Omental fat pad (tissue), 4 donors: Measurements from ENCODE around the gene RPL5. TPM values are rescaled to one million over a fixed set of nuclear protein-coding genes. Genes with fewer than 3 reads are reported as not detected.
A peak's percentile ranks its signal among the peaks of the same experiment; 100 is the strongest.

Source experiments
- ATAC-seq: fragments of 150-250 bp; one replicate; pipeline ENCODE4 v1.9.1; 2016; ENCODE audit warnings: mild to moderate bottlenecking, moderate library complexity; ENCODE audit not compliant: low FRiP score
- DNase-seq: peaks from one replicate; pipeline ENCODE4 v3.0.0-alpha.2; 2019; ENCODE audit warnings: low spot score
- CTCF ChIP-seq, 3 donors: fragments of 450-650 bp; IDR thresholded peaks; one replicate each; pipeline ENCODE4 v1.5.1; 2016 to 2017; ENCODE audit warnings: antibody characterized with exemption in 3 of 3, mild to moderate bottlenecking in 3 of 3, moderate library complexity in 2 of 3
- total RNA-seq, 4 donors: library from RNA; depleted of rRNA; stranded (reverse); fragments of >200 nt; gene quantifications; one replicate each; pipeline ENCODE4 v1.1.0, GENCODE V29; 2016

Gene RPL5
- total RNA-seq, 4 donors from 2014 or later, result 1,480 to 1,916 (median 1,561) TPM

- TF ChIP-seq CTCF (IDR thresholded peaks at IDR 0.05), result no peak
- ATAC-seq, result no peak
Measured at GRCh38 chr1:92820551-92820950, 11.3 kb upstream of the RPL5 start.

DNA sequence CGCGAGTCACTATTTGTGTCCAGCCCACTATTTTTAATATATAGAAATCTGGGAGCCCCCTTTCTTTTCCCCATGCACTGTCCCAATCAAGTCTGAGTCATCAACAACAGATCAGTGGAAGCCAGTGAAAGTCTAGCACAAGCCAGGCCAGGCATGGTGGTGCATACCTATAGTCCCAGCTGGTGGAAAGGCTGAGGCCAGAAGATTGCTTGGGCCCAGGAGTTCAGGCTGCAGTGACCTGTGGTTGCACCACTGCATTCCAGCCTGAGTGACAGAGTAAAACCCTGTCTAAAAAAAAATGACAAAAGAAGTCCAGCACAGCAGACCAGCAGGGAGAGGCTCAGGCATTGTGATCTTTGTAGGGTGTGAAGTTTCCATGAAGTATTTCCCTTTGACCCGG is 9.0 kb upstream of the RPL5 start:
- no peak for TF ChIP-seq CTCF (IDR thresholded peaks at IDR 0.05)
- DNase-seq (no peak), ATAC-seq (no peak)

More at GRCh38 chr1:92820551-92820950, 11.3 kb upstream of the RPL5 start:
- DNase-seq, result no peak

DNA sequence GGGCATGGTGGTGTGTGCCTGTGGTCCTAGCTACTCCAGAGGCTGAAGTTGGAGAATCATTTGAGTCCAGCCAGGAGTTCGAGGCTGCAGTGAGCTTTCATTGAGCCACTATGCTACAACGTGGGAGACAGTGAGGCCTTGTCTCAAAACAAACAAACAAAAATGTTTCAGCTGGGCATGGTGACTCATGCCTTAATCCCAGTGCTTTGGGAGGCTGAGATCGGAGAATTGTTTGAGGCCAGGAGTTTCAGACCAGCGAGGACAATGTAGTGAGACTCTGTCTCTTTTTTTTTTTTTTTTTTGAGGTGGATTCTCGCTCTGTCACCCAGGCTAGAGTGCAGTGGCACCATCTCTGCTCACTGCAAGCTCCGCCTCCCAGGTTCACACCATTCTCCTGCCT is 5.0 kb upstream of the RPL5 start:
- TF ChIP-seq CTCF (IDR thresholded peaks at IDR 0.05), result no peak
- DNase-seq (no peak), ATAC-seq (no peak)

DNA sequence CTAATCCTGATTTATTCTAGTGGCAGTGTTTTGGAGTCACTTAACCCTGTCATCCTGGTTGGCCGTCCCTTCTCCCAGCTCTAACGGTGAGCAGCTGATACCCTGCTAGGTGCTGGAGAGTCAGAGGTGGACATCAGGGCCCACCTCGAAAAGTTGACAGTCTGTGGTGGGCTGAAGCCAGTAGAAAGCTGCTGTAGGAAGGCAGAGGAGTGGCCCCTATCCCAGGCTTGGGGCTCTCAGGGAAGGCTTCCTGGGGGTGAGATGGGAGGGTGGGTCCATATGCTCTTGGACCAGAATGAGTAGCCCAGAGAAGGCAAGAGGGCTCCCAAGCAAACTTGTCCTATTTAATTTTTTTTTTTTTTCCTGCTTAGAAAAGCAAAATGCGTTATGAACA is 475 bp upstream of the RPL5 start:
- DNase-seq, result no peak
- no peak for TF ChIP-seq CTCF (IDR thresholded peaks at IDR 0.05)
- peak; percentile 12 for ATAC-seq

DNA sequence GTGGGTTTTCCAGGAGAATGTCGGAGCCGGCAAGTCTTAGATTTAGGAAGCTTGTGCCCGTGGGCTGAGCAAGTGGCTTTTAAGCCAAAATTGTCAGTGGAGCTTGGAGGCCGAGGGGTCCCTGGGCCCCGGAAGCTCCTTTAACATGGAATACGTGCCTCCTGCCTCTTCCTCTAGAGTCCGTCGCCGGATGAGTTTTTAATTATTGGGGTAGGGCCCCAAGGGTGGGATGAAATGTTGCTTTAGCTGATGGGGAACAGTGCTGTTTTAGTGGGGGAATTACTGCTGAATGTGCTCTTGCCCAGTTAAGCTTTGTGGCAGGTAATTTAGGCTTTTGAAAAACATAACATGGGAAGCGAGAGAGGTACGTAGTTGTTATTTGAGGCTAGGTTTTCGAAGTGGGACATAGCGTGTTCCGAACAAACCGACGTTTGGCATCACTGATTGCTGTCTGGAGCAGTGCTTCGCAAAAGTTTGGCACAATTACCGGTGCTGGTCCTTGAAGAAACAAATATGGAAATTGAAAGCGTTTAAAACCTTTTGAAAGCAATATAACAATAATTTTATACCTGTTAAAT is 786 bp downstream of the RPL5 start:
- ATAC-seq (no peak), DNase-seq (no peak)
- TF ChIP-seq CTCF (IDR thresholded peaks at IDR 0.05), result no peak

DNA sequence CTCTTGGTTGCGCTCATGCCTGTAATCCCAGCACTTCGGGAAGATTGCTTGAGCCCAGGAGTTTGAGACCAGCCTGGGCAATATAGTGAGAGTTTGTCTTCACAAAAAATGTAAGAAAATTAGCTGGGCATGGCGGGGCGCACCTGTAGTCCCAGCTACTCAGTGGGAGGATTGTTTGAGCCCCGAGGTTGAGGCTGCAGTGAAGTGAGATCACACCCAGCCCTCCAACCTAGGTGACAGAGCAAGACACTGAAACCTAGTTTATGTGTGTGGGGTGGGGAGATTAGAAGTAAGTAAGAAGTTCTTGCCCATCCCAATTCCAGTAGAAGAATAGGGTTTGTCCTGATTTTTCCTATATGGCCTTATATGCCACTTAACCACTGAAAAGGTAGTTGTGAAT is 2.0 kb downstream of the RPL5 start:
- ATAC-seq, result no peak
- no peak for DNase-seq
- TF ChIP-seq CTCF (IDR thresholded peaks at IDR 0.05), result no peak

DNA sequence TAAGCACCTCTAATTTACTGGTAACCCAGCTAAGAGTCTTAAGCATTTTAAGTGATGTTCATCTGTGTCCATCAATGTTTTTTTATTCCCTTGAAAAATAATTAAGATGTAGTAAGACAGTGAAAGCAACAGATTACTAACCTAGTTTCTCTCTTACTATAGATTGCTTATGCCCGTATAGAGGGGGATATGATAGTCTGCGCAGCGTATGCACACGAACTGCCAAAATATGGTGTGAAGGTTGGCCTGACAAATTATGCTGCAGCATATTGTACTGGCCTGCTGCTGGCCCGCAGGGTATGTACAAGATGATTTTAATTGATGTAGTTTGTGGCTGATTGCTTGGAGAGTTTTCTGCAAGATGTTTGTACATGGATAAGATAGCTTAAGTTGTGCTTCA is 2.8 kb downstream of the RPL5 start:
- TF ChIP-seq CTCF (IDR thresholded peaks at IDR 0.05), result no peak
- no peak for ATAC-seq

More for the DNA sequence above, 2.8 kb downstream of the RPL5 start:
- DNase-seq, result no peak
